Body of pancreas (tissue), 4 donors: Measurements from ENCODE around the gene DCTN4.

Experiments
- POLR2A ChIP-seq, 3 donors: fragments of 450-650 bp; IDR thresholded peaks; one replicate each; pipeline ENCODE4 v1.6.1; 2016; ENCODE audit warnings: antibody characterized with exemption in 3 of 3, mild to moderate bottlenecking in 2 of 3
- TF ChIP-seq, protein P1 (sequence below), 7 experiments: fragments of 450-650 bp in 4 of 7; fragments of 200-600 bp in 3 of 7; sonication (generic) in 3 of 7; IDR thresholded peaks; one replicate each; pipeline ENCODE4 v1.5.1; 2016 to 2019; ENCODE audit warnings: antibody characterized with exemption in 7 of 7

GRCh38 chr5:150692276-150692675 lies 66.5 kb downstream of the DCTN4 start:
- TF ChIP-seq, protein P1, sequence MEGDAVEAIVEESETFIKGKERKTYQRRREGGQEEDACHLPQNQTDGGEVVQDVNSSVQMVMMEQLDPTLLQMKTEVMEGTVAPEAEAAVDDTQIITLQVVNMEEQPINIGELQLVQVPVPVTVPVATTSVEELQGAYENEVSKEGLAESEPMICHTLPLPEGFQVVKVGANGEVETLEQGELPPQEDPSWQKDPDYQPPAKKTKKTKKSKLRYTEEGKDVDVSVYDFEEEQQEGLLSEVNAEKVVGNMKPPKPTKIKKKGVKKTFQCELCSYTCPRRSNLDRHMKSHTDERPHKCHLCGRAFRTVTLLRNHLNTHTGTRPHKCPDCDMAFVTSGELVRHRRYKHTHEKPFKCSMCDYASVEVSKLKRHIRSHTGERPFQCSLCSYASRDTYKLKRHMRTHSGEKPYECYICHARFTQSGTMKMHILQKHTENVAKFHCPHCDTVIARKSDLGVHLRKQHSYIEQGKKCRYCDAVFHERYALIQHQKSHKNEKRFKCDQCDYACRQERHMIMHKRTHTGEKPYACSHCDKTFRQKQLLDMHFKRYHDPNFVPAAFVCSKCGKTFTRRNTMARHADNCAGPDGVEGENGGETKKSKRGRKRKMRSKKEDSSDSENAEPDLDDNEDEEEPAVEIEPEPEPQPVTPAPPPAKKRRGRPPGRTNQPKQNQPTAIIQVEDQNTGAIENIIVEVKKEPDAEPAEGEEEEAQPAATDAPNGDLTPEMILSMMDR (IDR thresholded peaks at IDR 0.05): no peak
- TF ChIP-seq POLR2A (IDR thresholded peaks at IDR 0.05): no peak
